Duodenal mucosa (tissue), 2 donors: ENCODE data around the gene APOL5.
"Not testable (repeated sequence)": the region's sequence is repeated elsewhere in the genome, so short reads cannot be mapped to it uniquely, and the experiment has no call there.

Experiments used
- H3K27ac ChIP-seq: one replicate; pipeline ENCODE4 v1.7.0; 2013; ENCODE audit warnings: low read depth, low read length
- H3K27me3 ChIP-seq, 2 donors: one replicate each; pipeline ENCODE4 v1.7.0; 2013; ENCODE audit warnings: low read length in 2 of 2, control low read depth in 1 of 2; ENCODE audit not compliant: insufficient read depth in 2 of 2, control insufficient read depth in 1 of 2
- H3K36me3 ChIP-seq, 2 donors: one replicate each; pipeline ENCODE4 v1.7.0; 2013; ENCODE audit warnings: low read length in 2 of 2, control low read depth in 1 of 2; ENCODE audit not compliant: insufficient read depth in 2 of 2, control insufficient read depth in 1 of 2
- H3K4me1 ChIP-seq, 2 donors: one replicate each; pipeline ENCODE4 v1.7.0; 2013; ENCODE audit warnings: low read length in 2 of 2, control low read depth in 1 of 2; ENCODE audit not compliant: insufficient read depth in 2 of 2, control insufficient read depth in 1 of 2
- H3K4me3 ChIP-seq, 2 donors: one replicate each; pipeline ENCODE4 v1.7.0; 2013; ENCODE audit warnings: low read length in 2 of 2, low read depth in 1 of 2
- H3K9ac ChIP-seq, 2 donors: one replicate each; pipeline ENCODE4 v1.7.0; 2013; ENCODE audit warnings: low read length in 2 of 2, low read depth in 1 of 2
- H3K9me3 ChIP-seq, 2 donors: one replicate each; pipeline ENCODE4 v1.7.0; 2013; ENCODE audit warnings: low read length in 2 of 2, control low read depth in 1 of 2; ENCODE audit not compliant: control insufficient read depth in 1 of 2

APOL5 gene, protein sequence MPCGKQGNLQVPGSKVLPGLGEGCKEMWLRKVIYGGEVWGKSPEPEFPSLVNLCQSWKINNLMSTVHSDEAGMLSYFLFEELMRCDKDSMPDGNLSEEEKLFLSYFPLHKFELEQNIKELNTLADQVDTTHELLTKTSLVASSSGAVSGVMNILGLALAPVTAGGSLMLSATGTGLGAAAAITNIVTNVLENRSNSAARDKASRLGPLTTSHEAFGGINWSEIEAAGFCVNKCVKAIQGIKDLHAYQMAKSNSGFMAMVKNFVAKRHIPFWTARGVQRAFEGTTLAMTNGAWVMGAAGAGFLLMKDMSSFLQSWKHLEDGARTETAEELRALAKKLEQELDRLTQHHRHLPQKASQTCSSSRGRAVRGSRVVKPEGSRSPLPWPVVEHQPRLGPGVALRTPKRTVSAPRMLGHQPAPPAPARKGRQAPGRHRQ

GRCh38 chr22:35717572-35717971 is at the start of gene APOL5:
APOL5 (plus strand) TSS chr22:35717872; CDS start chr22:35717872, 0 bp downstream.
- Histone ChIP-seq H3K27me3 (no peaks in the 10 kb centered on the region), H3K27ac (no peak within 1 kb of the TSS), H3K36me3 (no peaks in the 10 kb centered on the region), H3K4me3 (no peak within 1 kb of the TSS), H3K9me3 (no peaks in the 10 kb centered on the region), H3K4me1 (no peaks in the 10 kb centered on the region), H3K9ac (no peak within 1 kb of the TSS)

DNA sequence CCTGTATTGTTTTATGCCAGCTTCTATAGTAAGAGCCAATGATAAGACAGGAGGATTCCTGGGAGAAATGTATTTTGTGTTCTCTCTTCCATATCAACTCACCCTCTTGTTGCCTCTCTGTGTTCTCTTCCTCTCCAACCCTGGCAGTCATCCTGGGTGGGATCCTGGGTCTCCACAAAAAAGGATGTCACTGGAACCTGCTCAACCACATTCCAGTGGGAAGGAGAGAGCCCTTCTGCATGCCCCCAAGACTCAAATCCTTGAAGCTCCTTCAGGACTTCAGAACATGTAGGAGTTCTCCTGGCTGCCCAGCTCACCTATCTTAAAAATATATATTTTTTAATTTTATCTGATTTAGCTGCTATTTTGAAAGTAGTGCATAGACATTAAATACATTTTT is 43.3 kb upstream of the APOL5 start:
- H3K4me1 ChIP-seq: no peaks in the 10 kb centered on the region
- H3K4me3 ChIP-seq: no peak overlapping the region
- no peaks in the 10 kb centered on the region for H3K36me3 ChIP-seq
- peaks cover 0 to 2% of the 10 kb centered on the region in 2 donors for H3K9me3 ChIP-seq
- no peaks in the 10 kb centered on the region for H3K27me3 ChIP-seq
- H3K9ac ChIP-seq: no peak overlapping the region
- no peak overlapping the region for H3K27ac ChIP-seq

DNA sequence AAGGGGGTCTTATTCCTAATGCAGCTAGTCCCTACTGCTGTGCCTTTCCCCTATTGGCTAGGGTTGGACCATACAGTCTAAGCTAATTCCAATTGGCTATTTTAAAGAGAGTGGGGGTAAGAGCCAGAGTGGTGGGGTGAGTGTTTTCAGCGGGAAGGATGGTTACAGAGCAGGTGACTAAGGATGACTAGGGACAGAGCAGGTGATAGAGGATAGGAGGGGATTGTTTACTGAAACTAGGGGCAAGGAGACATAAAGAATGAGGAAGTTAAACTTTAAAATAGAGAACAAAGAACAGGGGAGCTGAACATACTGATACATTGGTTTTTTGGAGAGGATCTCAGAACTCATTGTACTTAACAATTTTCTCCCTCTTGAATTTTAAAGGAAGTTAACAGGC is 41.6 kb upstream of the APOL5 start:
- H3K4me1 ChIP-seq, H3K27ac ChIP-seq, H3K9ac ChIP-seq, H3K36me3 ChIP-seq, H3K4me3 ChIP-seq, H3K27me3 ChIP-seq, H3K9me3 ChIP-seq: not testable (repeated sequence)

DNA sequence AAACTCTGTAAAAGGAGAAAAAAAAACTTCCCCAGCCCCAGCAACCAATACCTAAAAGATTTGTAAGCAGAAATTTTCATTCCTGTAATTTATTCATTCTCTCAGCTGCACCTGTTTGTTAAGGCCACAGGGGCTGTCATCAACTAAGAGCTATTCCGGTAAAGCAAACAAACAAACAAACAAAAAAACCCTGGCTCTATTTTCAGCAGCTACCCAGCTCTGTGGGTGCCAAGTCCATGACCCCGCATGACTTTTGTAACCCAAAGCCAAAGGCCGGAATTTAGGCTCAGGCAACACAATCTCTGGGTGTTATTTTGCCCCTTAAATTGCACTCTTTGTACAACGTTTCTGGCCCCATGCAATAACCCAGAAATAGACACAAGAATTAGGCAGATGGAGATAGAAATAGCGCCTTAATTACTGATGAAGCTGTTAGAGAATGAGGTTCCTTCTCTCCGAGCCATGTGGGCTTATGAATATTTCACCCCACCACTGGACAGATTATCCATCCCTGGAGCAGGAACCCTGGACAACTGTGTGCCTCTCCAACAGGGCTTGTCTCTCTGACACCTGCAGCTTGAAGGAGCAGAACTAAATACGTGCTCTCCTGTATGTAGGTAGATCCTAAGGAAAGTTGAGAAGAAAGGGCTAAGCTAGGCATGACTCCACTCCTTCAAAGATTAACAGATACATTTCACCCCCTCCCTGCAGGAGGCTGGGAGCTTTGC is 40.0 kb upstream of the APOL5 start:
- H3K4me3 ChIP-seq: no peak overlapping the region
- no peak overlapping the region for H3K27ac ChIP-seq
- H3K27me3 ChIP-seq: no peaks in the 10 kb centered on the region
- H3K9ac ChIP-seq: no peak overlapping the region
- no peaks in the 10 kb centered on the region for H3K36me3 ChIP-seq
- peaks cover 2 to 9% of the 10 kb centered on the region in 2 donors for H3K9me3 ChIP-seq
- no peaks in the 10 kb centered on the region for H3K4me1 ChIP-seq

DNA sequence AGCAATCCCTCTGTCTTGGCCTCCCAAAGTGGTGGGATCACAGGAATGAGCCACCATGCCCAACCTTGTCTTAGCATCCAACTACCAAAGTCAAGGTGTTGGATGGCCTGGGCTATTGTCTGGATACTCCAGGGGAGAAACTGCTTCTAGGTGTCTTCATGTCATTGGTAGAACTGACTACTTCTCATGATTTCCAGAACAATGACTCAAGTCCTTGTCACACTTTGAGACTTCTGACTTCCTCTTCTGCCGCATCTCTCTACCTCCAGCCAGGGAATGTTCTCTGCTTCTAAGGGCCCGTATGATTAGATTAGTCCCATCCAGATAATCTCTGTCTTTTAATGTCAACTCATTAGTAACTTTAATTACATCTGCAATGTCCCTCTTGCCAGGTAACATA is 38.8 kb upstream of the APOL5 start:
- Histone ChIP-seq H3K4me1 (no peaks in the 10 kb centered on the region), H3K4me3 (no peak overlapping the region), H3K9ac (no peak overlapping the region)

DNA sequence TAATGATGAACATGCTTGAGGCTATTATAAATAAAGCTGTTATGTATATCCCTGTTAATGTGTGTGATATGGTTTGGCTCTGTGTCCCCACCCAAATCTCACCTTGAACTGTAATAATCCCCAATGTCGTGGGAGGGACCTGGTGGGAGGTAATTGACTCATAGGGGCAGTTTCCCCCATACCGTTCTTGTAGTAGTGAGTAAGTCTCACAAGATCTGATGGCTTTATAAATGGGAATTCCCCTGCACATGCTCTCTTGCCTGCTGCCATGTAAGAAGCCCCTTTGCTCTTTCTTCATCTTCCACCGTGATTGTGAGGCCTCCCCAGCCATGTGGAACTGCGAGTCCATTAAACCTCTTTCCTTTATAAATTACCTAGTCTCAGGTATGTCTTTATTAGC is 38.2 kb upstream of the APOL5 start:
- H3K27me3 ChIP-seq, H3K4me1 ChIP-seq, H3K9me3 ChIP-seq, H3K27ac ChIP-seq, H3K4me3 ChIP-seq, H3K36me3 ChIP-seq, H3K9ac ChIP-seq: not testable (repeated sequence)

More for the DNA sequence above, 38.8 kb upstream of the APOL5 start:
- no peaks in the 10 kb centered on the region for H3K27me3 ChIP-seq
- peaks cover 2 to 9% of the 10 kb centered on the region in 2 donors for H3K9me3 ChIP-seq
- H3K36me3 ChIP-seq: no peaks in the 10 kb centered on the region
- H3K27ac ChIP-seq: no peak overlapping the region

GRCh38 chr22:35681454-35682052 is 36.1 kb upstream of the APOL5 start:
- Histone ChIP-seq H3K9ac (no peak overlapping the region), H3K27me3 (no peaks in the 10 kb centered on the region), H3K9me3 (peaks cover 0 to 9% of the 10 kb centered on the region in 2 donors), H3K27ac (no peak overlapping the region), H3K4me1 (no peaks in the 10 kb centered on the region), H3K4me3 (no peak overlapping the region), H3K36me3 (no peaks in the 10 kb centered on the region)

DNA sequence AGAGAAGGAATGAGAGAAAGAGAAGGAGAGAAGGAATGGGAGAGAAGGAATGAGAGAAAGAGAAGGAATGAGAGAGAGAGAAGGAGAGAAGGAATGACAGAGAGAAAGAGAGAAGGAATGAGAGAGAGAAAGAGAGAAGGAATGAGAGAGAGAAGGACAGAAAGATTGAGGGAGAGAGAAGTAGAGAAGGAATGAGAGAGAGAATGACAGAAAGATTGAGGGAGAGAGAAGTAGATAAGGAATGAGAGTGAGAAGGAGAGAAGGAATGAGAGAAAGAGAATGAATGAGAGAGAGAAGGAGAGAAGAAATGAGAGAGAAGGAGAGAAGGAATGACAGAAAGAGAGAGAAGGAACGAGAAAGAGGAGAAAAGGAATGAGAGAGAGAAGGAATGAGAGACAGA is 34.1 kb upstream of the APOL5 start:
- no peak overlapping the region for H3K4me3 ChIP-seq
- H3K27ac ChIP-seq: no peak overlapping the region
- no peak overlapping the region for H3K9ac ChIP-seq
- H3K36me3 ChIP-seq: no peaks in the 10 kb centered on the region
- H3K27me3 ChIP-seq: no peaks in the 10 kb centered on the region
- H3K9me3 ChIP-seq: peaks cover 0 to 9% of the 10 kb centered on the region in 2 donors
- H3K4me1 ChIP-seq: no peaks in the 10 kb centered on the region

GRCh38 chr22:35684270-35684700 is 33.4 kb upstream of the APOL5 start:
- Histone ChIP-seq H3K9ac (no peak overlapping the region), H3K27ac (no peak overlapping the region), H3K4me3 (no peak overlapping the region), H3K36me3 (no peaks in the 10 kb centered on the region), H3K4me1 (no peaks in the 10 kb centered on the region), H3K9me3 (peaks cover 0 to 9% of the 10 kb centered on the region in 2 donors), H3K27me3 (no peaks in the 10 kb centered on the region)

- Histone ChIP-seq H3K4me1 (no peaks in the 10 kb centered on the region), H3K36me3 (no peaks in the 10 kb centered on the region), H3K9ac (no peak overlapping the region), H3K4me3 (no peak overlapping the region), H3K27me3 (no peaks in the 10 kb centered on the region), H3K9me3 (peaks cover 0 to 9% of the 10 kb centered on the region in 2 donors), H3K27ac (no peak overlapping the region)
Observed at GRCh38 chr22:35684732-35685131, 32.9 kb upstream of the APOL5 start.
